ENCODE data around the gene NT5DC2. TPM values are rescaled to one million over a fixed set of nuclear protein-coding genes. Genes with fewer than 3 reads are reported as not detected.
A peak's percentile ranks its signal among the peaks of the same experiment; 100 is the strongest.

The NT5DC2 gene
- total and polyA plus RNA-seq, 8 donors = 3.5 to 37.6 (median 9.4) TPM

GRCh38 chr3:52504977-52505376, 28.7 kb downstream of the NT5DC2 start:
- no peak overlapping the region for H3K27ac ChIP-seq
- no peak for TF ChIP-seq CTCF (IDR thresholded peaks at IDR 0.05)
- no peaks in the 10 kb centered on the region for H3K27me3 ChIP-seq
- ATAC-seq (no peak), DNase-seq (no peak), FAIRE-seq (no peak)
- H3K36me3 ChIP-seq = no peaks in the 10 kb centered on the region
- no peak overlapping the region for H3K4me3 ChIP-seq
- no peaks in the 10 kb centered on the region for H3K4me1 ChIP-seq
- intact Hi-C loops (cut with DNase I) = no loop called here
- WGBS, 2 donors = 88 to 89% methylated on average over 10 of the region's 10 CpGs
- H3K9me3 ChIP-seq = no peaks in the 10 kb centered on the region

- Histone ChIP-seq H3K4me3 (peak overlapping the region in 2 of 4 donors; percentile 5 to 8), H3K27ac (no peak overlapping the region), H3K9me3 (no peaks in the 10 kb centered on the region), H3K4me1 (no peaks in the 10 kb centered on the region), H3K27me3 (no peaks in the 10 kb centered on the region), H3K36me3 (no peaks in the 10 kb centered on the region)
- 19 to 29% methylated on average over 21 to 23 of the region's 23 CpGs for WGBS, 2 donors
- peak; percentile 47 to 91 (median 58) for ATAC-seq
- intact Hi-C loops (cut with DNase I) = no loop called here
- peak in 4 of 6 donors; percentile 30 to 80 (median 56) for DNase-seq
- TF ChIP-seq CTCF (IDR thresholded peaks at IDR 0.05) = no peak
- no peak for FAIRE-seq
Measured at GRCh38 chr3:52503788-52504424, 29.8 kb downstream of the NT5DC2 start.

- Histone ChIP-seq H3K4me3 (no peak overlapping the region), H3K36me3 (no peaks in the 10 kb centered on the region), H3K9me3 (no peaks in the 10 kb centered on the region), H3K27ac (no peak overlapping the region), H3K27me3 (no peaks in the 10 kb centered on the region), H3K4me1 (no peaks in the 10 kb centered on the region)
- ATAC-seq (no peak), DNase-seq (no peak), FAIRE-seq (no peak)
- no peak for TF ChIP-seq CTCF (IDR thresholded peaks at IDR 0.05)
- intact Hi-C loops (cut with DNase I) = no loop called here
- WGBS, 2 donors = 96 to 98% methylated on average over 11 of the region's 11 CpGs
Measured at GRCh38 chr3:52502808-52503350, 30.8 kb downstream of the NT5DC2 start.

GRCh38 chr3:52502001-52502400, 31.7 kb downstream of the NT5DC2 start:
- Histone ChIP-seq H3K4me3 (no peak overlapping the region), H3K27ac (no peak overlapping the region), H3K27me3 (no peaks in the 10 kb centered on the region), H3K4me1 (no peaks in the 10 kb centered on the region), H3K36me3 (no peaks in the 10 kb centered on the region), H3K9me3 (no peaks in the 10 kb centered on the region)
- intact Hi-C loops (cut with DNase I) = no loop called here
- TF ChIP-seq CTCF (IDR thresholded peaks at IDR 0.05) = no peak
- FAIRE-seq (no peak), DNase-seq (no peak), ATAC-seq (no peak)
- WGBS, 2 donors = 87 to 95% methylated on average over 7 to 11 of the region's 11 CpGs

- whole genome bisulfite sequencing, 2 donors = 83 to 87% methylated on average over 11 of the region's 11 CpGs
- Histone ChIP-seq H3K27ac (no peak overlapping the region), H3K4me1 (no peaks in the 10 kb centered on the region), H3K4me3 (no peak overlapping the region), H3K9me3 (no peaks in the 10 kb centered on the region), H3K36me3 (no peaks in the 10 kb centered on the region), H3K27me3 (no peaks in the 10 kb centered on the region)
- FAIRE-seq = no peak
- no peak for DNase-seq
- intact Hi-C loops (cut with DNase I) = no loop called here
- no peak for ATAC-seq
- TF ChIP-seq CTCF (IDR thresholded peaks at IDR 0.05) = no peak
Measured at GRCh38 chr3:52501046-52501445, 32.6 kb downstream of the NT5DC2 start.
